ENCODE measurements around the gene HTT.

DNA sequence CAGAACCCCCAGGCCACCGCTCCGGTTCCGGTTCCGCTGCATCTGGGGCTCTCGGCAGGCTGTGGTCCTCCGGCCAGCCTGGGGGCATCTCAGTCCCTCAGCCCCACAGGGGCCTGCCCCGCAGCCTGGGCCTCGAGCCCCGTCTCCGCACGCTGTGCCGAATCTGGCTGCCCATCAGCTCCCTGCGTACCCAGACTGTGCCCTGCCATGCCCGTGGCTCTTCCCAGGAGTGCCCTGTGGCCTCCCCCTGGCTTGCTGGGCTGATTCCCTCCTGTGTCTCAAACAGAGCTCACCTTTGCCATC lies 173.6 kb downstream of the HTT start:
- TF ChIP-seq CTCF (IDR thresholded peaks at IDR 0.05), result no peak
- TF ChIP-seq CREB1 (CRISPR knock-in tag; IDR thresholded peaks at IDR 0.05), result no peak
- no peak for TF ChIP-seq MAX (CRISPR knock-in tag; IDR thresholded peaks at IDR 0.05)
- no peak for TF ChIP-seq ATF2 (CRISPR knock-in tag; IDR thresholded peaks at IDR 0.05; ENCODE audit: borderline replicate concordance, low read depth)
- TF ChIP-seq, protein P1, sequence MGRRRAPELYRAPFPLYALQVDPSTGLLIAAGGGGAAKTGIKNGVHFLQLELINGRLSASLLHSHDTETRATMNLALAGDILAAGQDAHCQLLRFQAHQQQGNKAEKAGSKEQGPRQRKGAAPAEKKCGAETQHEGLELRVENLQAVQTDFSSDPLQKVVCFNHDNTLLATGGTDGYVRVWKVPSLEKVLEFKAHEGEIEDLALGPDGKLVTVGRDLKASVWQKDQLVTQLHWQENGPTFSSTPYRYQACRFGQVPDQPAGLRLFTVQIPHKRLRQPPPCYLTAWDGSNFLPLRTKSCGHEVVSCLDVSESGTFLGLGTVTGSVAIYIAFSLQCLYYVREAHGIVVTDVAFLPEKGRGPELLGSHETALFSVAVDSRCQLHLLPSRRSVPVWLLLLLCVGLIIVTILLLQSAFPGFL (CRISPR knock-in tag; IDR thresholded peaks at IDR 0.05; ENCODE audit: borderline replicate concordance), result no peak
- TF ChIP-seq, protein P2, sequence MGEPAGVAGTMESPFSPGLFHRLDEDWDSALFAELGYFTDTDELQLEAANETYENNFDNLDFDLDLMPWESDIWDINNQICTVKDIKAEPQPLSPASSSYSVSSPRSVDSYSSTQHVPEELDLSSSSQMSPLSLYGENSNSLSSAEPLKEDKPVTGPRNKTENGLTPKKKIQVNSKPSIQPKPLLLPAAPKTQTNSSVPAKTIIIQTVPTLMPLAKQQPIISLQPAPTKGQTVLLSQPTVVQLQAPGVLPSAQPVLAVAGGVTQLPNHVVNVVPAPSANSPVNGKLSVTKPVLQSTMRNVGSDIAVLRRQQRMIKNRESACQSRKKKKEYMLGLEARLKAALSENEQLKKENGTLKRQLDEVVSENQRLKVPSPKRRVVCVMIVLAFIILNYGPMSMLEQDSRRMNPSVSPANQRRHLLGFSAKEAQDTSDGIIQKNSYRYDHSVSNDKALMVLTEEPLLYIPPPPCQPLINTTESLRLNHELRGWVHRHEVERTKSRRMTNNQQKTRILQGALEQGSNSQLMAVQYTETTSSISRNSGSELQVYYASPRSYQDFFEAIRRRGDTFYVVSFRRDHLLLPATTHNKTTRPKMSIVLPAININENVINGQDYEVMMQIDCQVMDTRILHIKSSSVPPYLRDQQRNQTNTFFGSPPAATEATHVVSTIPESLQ (CRISPR knock-in tag; IDR thresholded peaks at IDR 0.05), result no peak
- TF ChIP-seq IRF1 (CRISPR knock-in tag; IDR thresholded peaks at IDR 0.05), result no peak
- TF ChIP-seq, protein P3, sequence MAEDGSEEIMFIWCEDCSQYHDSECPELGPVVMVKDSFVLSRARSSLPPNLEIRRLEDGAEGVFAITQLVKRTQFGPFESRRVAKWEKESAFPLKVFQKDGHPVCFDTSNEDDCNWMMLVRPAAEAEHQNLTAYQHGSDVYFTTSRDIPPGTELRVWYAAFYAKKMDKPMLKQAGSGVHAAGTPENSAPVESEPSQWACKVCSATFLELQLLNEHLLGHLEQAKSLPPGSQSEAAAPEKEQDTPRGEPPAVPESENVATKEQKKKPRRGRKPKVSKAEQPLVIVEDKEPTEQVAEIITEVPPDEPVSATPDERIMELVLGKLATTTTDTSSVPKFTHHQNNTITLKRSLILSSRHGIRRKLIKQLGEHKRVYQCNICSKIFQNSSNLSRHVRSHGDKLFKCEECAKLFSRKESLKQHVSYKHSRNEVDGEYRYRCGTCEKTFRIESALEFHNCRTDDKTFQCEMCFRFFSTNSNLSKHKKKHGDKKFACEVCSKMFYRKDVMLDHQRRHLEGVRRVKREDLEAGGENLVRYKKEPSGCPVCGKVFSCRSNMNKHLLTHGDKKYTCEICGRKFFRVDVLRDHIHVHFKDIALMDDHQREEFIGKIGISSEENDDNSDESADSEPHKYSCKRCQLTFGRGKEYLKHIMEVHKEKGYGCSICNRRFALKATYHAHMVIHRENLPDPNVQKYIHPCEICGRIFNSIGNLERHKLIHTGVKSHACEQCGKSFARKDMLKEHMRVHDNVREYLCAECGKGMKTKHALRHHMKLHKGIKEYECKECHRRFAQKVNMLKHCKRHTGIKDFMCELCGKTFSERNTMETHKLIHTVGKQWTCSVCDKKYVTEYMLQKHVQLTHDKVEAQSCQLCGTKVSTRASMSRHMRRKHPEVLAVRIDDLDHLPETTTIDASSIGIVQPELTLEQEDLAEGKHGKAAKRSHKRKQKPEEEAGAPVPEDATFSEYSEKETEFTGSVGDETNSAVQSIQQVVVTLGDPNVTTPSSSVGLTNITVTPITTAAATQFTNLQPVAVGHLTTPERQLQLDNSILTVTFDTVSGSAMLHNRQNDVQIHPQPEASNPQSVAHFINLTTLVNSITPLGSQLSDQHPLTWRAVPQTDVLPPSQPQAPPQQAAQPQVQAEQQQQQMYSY (CRISPR knock-in tag; IDR thresholded peaks at IDR 0.05), result no peak
- no peak for TF ChIP-seq HMGXB4 (CRISPR knock-in tag; IDR thresholded peaks at IDR 0.05)
- no peak for TF ChIP-seq ESRRA (CRISPR knock-in tag; IDR thresholded peaks at IDR 0.05; ENCODE audit: borderline replicate concordance)

All from WTC11 (cell line).